ENCODE results near the gene FAM47B.

- TF ChIP-seq POLR2AphosphoS5 (IDR thresholded peaks at IDR 0.05) (no peak), POLR2A (IDR thresholded peaks at IDR 0.05) (no peak), EP300 (IDR thresholded peaks at IDR 0.05; ENCODE audit: low read depth) (no peak)
- TF ChIP-seq, protein P1, sequence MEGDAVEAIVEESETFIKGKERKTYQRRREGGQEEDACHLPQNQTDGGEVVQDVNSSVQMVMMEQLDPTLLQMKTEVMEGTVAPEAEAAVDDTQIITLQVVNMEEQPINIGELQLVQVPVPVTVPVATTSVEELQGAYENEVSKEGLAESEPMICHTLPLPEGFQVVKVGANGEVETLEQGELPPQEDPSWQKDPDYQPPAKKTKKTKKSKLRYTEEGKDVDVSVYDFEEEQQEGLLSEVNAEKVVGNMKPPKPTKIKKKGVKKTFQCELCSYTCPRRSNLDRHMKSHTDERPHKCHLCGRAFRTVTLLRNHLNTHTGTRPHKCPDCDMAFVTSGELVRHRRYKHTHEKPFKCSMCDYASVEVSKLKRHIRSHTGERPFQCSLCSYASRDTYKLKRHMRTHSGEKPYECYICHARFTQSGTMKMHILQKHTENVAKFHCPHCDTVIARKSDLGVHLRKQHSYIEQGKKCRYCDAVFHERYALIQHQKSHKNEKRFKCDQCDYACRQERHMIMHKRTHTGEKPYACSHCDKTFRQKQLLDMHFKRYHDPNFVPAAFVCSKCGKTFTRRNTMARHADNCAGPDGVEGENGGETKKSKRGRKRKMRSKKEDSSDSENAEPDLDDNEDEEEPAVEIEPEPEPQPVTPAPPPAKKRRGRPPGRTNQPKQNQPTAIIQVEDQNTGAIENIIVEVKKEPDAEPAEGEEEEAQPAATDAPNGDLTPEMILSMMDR (IDR thresholded peaks at IDR 0.05), result no peak
These were observed 23.7 kb upstream of the FAM47B start for GRCh38 chrX:34918856-34919255.
